Effector memory CD4-positive, alpha-beta T cell (primary cell): ENCODE results near the gene RRP8.

Experiments
- DNase-seq, 3 donors: peaks; one replicate each; pipeline ENCODE4 v3.0.0-alpha.2; 2020
- H3K27ac ChIP-seq: 2 replicates; pipeline ENCODE4 v1.7.0; 2013; ENCODE audit warnings: mild to moderate bottlenecking, low read length, moderate library complexity; ENCODE audit not compliant: insufficient read depth, poor library complexity, severe bottlenecking
- H3K27me3 ChIP-seq: replicated peaks from 2 replicates; pipeline ENCODE4 v1.7.0; 2013; ENCODE audit warnings: mild to moderate bottlenecking, low read length; ENCODE audit not compliant: insufficient read depth, control insufficient read depth, poor library complexity, severe bottlenecking
- H3K36me3 ChIP-seq: 2 replicates; pipeline ENCODE4 v1.7.0; 2013; ENCODE audit warnings: mild to moderate bottlenecking, low read length, moderate library complexity; ENCODE audit not compliant: control insufficient read depth, insufficient read depth
- H3K4me1 ChIP-seq: 2 replicates; pipeline ENCODE4 v1.7.0; 2013; ENCODE audit warnings: low read length, mild to moderate bottlenecking; ENCODE audit not compliant: control insufficient read depth, insufficient read depth, poor library complexity, severe bottlenecking
- H3K4me3 ChIP-seq: 2 replicates; pipeline ENCODE4 v1.7.0; 2013; ENCODE audit warnings: low read length, low read depth, mild to moderate bottlenecking; ENCODE audit not compliant: insufficient read depth, poor library complexity, severe bottlenecking
- H3K9me3 ChIP-seq: 2 replicates; pipeline ENCODE4 v1.7.0; 2013; ENCODE audit warnings: mild to moderate bottlenecking, low read length, moderate library complexity; ENCODE audit not compliant: control insufficient read depth
- total RNA-seq, 3 donors: gene quantifications; one replicate each; lab custom pipeline; 2026; lab: John Stamatoyannopoulos, UW

Gene RRP8
- total RNA-seq = 27.7 to 43.4 (median 36.8) reads per million in 3 donors

- DNase-seq = peak; percentile 76 to 80 (median 76)
- peaks cover 39% of the 10 kb centered on the region for H3K36me3 ChIP-seq
- peaks cover 38% of the 10 kb centered on the region for H3K4me1 ChIP-seq
- peak within 1 kb of the TSS; percentile 82 for H3K27ac ChIP-seq
- peak within 1 kb of the TSS; percentile 95 for H3K4me3 ChIP-seq
- no peaks in the 10 kb centered on the region for H3K9me3 ChIP-seq
- no peaks in the 10 kb centered on the region for H3K27me3 ChIP-seq
These were observed at the start of gene RRP8, which contains the start of gene ILK for GRCh38 chr11:6603287-6604080. Gene RRP8 (minus strand): TSS chr11:6603616. CDS start chr11:6603502, 114 bp downstream. Gene ILK (plus strand): TSS chr11:6603774. CDS start chr11:6604272, 498 bp downstream.

- H3K27ac ChIP-seq = no peak overlapping the region
- H3K36me3 ChIP-seq = no peaks in the 10 kb centered on the region
- H3K27me3 ChIP-seq = no peaks in the 10 kb centered on the region
- no peak for DNase-seq
- H3K4me3 ChIP-seq = no peak overlapping the region
- H3K9me3 ChIP-seq = no peaks in the 10 kb centered on the region
- no peaks in the 10 kb centered on the region for H3K4me1 ChIP-seq
These were observed 49.7 kb upstream of the RRP8 start for GRCh38 chr11:6653097-6653496.

DNA sequence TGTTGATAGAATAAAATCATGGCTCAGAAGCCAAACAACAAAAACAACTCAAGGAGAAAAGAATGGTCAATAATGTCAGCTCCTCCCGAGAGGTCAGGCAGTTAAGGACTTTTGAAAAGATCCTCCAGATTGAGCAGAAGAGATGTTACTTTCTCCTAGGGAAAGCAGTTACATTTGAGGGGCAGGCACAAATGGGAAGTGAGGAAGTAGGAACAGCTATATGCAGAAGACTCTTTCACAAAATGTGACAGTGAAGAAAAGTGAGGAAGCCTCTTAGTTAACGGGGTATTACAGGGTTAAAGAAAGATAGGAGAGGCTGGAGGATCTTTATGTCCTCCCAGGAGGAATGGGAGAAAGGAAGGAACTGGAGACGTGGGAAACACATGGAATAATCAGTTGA is 48.8 kb upstream of the RRP8 start:
- H3K36me3 ChIP-seq = no peaks in the 10 kb centered on the region
- no peaks in the 10 kb centered on the region for H3K9me3 ChIP-seq
- no peak overlapping the region for H3K4me3 ChIP-seq
- peaks cover 9% of the 10 kb centered on the region for H3K4me1 ChIP-seq
- H3K27ac ChIP-seq = no peak overlapping the region
- no peaks in the 10 kb centered on the region for H3K27me3 ChIP-seq
- no peak for DNase-seq

DNA sequence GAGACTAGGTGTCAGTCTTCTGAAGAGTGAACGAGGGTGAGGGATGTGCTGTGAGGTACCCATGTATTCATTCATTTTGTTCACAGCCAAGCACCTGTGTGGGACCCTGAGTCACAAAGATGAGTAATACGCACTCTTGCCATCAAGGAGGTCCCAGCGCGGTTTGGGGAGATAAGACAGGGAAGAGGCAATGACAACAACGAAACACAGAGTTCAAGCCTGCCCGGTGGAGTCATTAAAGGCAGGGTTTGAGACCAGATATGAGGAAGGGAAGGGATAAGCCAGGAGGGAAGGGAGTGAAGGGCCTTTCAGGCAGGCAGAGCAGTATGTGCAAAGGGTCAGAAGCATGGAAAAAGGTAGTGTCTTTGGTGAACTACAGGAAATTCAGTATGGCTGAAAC is 47.6 kb upstream of the RRP8 start:
- H3K27ac ChIP-seq = no peak overlapping the region
- no peaks in the 10 kb centered on the region for H3K9me3 ChIP-seq
- H3K36me3 ChIP-seq = no peaks in the 10 kb centered on the region
- H3K4me1 ChIP-seq = peaks cover 21% of the 10 kb centered on the region
- no peak overlapping the region for H3K4me3 ChIP-seq
- no peak for DNase-seq
- H3K27me3 ChIP-seq = no peaks in the 10 kb centered on the region

- no peaks in the 10 kb centered on the region for H3K36me3 ChIP-seq
- H3K4me3 ChIP-seq = no peak overlapping the region
- no peak for DNase-seq
- no peak overlapping the region for H3K27ac ChIP-seq
- no peaks in the 10 kb centered on the region for H3K27me3 ChIP-seq
- no peaks in the 10 kb centered on the region for H3K9me3 ChIP-seq
- peaks cover 28% of the 10 kb centered on the region for H3K4me1 ChIP-seq
These were observed 46.7 kb upstream of the RRP8 start for GRCh38 chr11:6650104-6650503.

GRCh38 chr11:6648501-6648900 is 45.1 kb upstream of the RRP8 start:
- H3K4me3 ChIP-seq = no peak overlapping the region
- H3K36me3 ChIP-seq = no peaks in the 10 kb centered on the region
- DNase-seq = no peak
- no peaks in the 10 kb centered on the region for H3K27me3 ChIP-seq
- peaks cover 28% of the 10 kb centered on the region for H3K4me1 ChIP-seq
- H3K9me3 ChIP-seq = no peaks in the 10 kb centered on the region
- no peak overlapping the region for H3K27ac ChIP-seq

- Histone ChIP-seq H3K27ac (peak overlapping the region; percentile 60), H3K36me3 (no peaks in the 10 kb centered on the region), H3K4me1 (peaks cover 28% of the 10 kb centered on the region), H3K9me3 (no peaks in the 10 kb centered on the region), H3K4me3 (no peak overlapping the region), H3K27me3 (no peaks in the 10 kb centered on the region)
- no peak for DNase-seq
These were observed 44.4 kb upstream of the RRP8 start for GRCh38 chr11:6647836-6648235.

DNA sequence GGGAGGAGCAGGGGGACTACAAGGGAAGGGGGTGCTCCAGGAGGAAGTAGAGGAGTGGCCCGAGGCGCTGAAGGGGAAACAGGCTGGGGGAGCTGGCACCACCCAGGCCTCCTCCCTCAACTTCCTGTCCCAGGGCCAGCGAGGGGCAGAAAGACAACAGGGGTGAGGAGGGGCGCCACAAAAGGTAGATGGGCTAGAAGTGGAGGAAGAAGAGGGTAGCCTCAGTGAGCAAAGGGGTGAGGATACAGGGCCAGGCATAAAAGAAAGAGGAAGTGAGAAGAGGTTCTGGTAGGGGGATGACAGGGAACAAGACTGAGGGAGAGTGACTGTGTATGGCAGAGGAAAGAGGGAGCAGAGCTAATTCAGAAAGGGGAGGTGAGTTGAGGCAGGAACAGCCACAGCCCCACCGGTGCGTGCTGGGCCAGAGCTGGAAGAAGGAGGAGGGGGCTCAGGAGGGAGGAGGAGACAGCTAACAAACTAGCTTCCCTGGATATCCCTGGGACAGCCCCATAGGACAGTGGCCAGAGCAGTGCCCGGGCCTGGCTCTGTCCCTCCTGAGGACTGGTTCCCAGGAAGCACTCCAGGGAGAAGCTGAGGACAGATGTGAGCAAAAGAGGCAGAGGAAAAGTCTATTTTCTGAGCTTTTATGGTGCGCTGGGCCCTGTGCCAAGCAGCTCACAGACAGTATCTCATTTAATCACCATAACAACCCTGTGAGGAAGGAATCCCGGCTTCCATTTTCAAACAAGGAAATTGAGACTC is 43.7 kb upstream of the RRP8 start:
- Histone ChIP-seq H3K27me3 (no peaks in the 10 kb centered on the region), H3K27ac (peak overlapping the region; percentile 60), H3K36me3 (no peaks in the 10 kb centered on the region), H3K9me3 (no peaks in the 10 kb centered on the region), H3K4me1 (peaks cover 28% of the 10 kb centered on the region), H3K4me3 (peak overlapping the region; percentile 7)
- no peak for DNase-seq

GRCh38 chr11:6646576-6646917 is 43.1 kb upstream of the RRP8 start:
- peak overlapping the region; percentile 7 for H3K4me3 ChIP-seq

GRCh38 chr11:6646071-6646470 is 42.7 kb upstream of the RRP8 start:
- Histone ChIP-seq H3K36me3 (no peaks in the 10 kb centered on the region), H3K4me1 (peaks cover 28% of the 10 kb centered on the region), H3K27ac (peak overlapping the region; percentile 60), H3K9me3 (no peaks in the 10 kb centered on the region), H3K27me3 (no peaks in the 10 kb centered on the region), H3K4me3 (peak overlapping the region; percentile 7)
- DNase-seq = no peak

More at GRCh38 chr11:6646576-6646917, 43.1 kb upstream of the RRP8 start:
- H3K4me1 ChIP-seq = peaks cover 28% of the 10 kb centered on the region
- H3K27ac ChIP-seq = peak overlapping the region; percentile 60
- H3K9me3 ChIP-seq = no peaks in the 10 kb centered on the region
- no peaks in the 10 kb centered on the region for H3K36me3 ChIP-seq
- no peak for DNase-seq
- H3K27me3 ChIP-seq = no peaks in the 10 kb centered on the region
